Muscle of leg (tissue), 11 donors: ENCODE measurements around the gene PCDH1. TPM values are rescaled to one million over a fixed set of nuclear protein-coding genes. Genes with fewer than 3 reads are reported as not detected.

Source experiments
- DNase-seq: peaks from one replicate; pipeline ENCODE4 v3.0.0; 2013
- H3K27ac ChIP-seq: one replicate; pipeline ENCODE4 v1.5.1; 2013; ENCODE audit warnings: mild to moderate bottlenecking, low read length, control low read depth
- H3K27me3 ChIP-seq: one replicate; pipeline ENCODE4 v1.6.1; 2013; ENCODE audit warnings: low read length; ENCODE audit not compliant: control insufficient read depth, insufficient read depth
- H3K36me3 ChIP-seq: one replicate; pipeline ENCODE4 v1.6.1; 2013; ENCODE audit warnings: low read length; ENCODE audit not compliant: control insufficient read depth, insufficient read depth
- H3K4me1 ChIP-seq: one replicate; pipeline ENCODE4 v1.6.1; 2013; ENCODE audit warnings: low read length; ENCODE audit not compliant: control insufficient read depth, insufficient read depth
- H3K4me3 ChIP-seq: one replicate; pipeline ENCODE4 v1.5.1; 2013; ENCODE audit warnings: low read length, control low read depth
- H3K9me3 ChIP-seq: replicated peaks from 2 replicates; pipeline ENCODE4 v1.6.1; 2013; ENCODE audit warnings: low read depth, low read length; ENCODE audit not compliant: control insufficient read depth
- WGBS: methylation state at CpG from one replicate; pipeline ENCODE4 v1.1.5; 2013; ENCODE audit warnings: missing lambda C conversion rate; ENCODE audit not compliant: insufficient coverage; 5-methylcytosine and 5-hydroxymethylcytosine counted together
- polyA plus RNA-seq, 8 donors: library from polyadenylated mRNA; unstranded; fragments of 120-200 nt; gene quantifications; one replicate each; pipeline versions ENCODE4 v1.2.1 to v1.2.3, GENCODE V29; 2013; ENCODE audit warnings: inconsistent platforms in 1 of 8, low replicate concordance in 1 of 8; ENCODE audit not compliant: insufficient read length in 8 of 8, insufficient read depth in 1 of 8
- total RNA-seq: library from RNA; stranded (reverse); fragments of 120-200 nt; gene quantifications from one replicate; pipeline ENCODE4 v1.2.4, GENCODE V29; 2013

The PCDH1 gene
- total and polyA plus RNA-seq, 9 donors = 13.9 to 24.7 (median 18.1) TPM

- no peak for DNase-seq
- Histone ChIP-seq H3K36me3 (no peaks in the 10 kb centered on the region), H3K27ac (no peak overlapping the region), H3K4me1 (no peaks in the 10 kb centered on the region), H3K4me3 (no peak overlapping the region), H3K9me3 (no peaks in the 10 kb centered on the region), H3K27me3 (peaks cover 24% of the 10 kb centered on the region)
- WGBS = no CpG with 5 or more reads among the region's 5 CpGs
These were observed 11.1 kb downstream of the PCDH1 start for GRCh38 chr5:141867139-141867538.

- Histone ChIP-seq H3K4me1 (no peaks in the 10 kb centered on the region), H3K4me3 (no peak overlapping the region), H3K36me3 (no peaks in the 10 kb centered on the region), H3K27me3 (peaks cover 21% of the 10 kb centered on the region), H3K9me3 (no peaks in the 10 kb centered on the region), H3K27ac (no peak overlapping the region)
- DNase-seq = no peak
- 77% methylated on average over 8 of the region's 13 CpGs for WGBS
These were observed 12.1 kb downstream of the PCDH1 start for GRCh38 chr5:141866096-141866495.

GRCh38 chr5:141865406-141865805 is 12.8 kb downstream of the PCDH1 start:
- Histone ChIP-seq H3K9me3 (no peaks in the 10 kb centered on the region), H3K4me1 (no peaks in the 10 kb centered on the region), H3K4me3 (no peak overlapping the region), H3K27me3 (peaks cover 14% of the 10 kb centered on the region), H3K36me3 (no peaks in the 10 kb centered on the region), H3K27ac (no peak overlapping the region)
- WGBS = 95% methylated on average over 2 of the region's 2 CpGs
- no peak for DNase-seq

- WGBS = 77% methylated on average over 22 of the region's 24 CpGs
- no peak overlapping the region for H3K27ac ChIP-seq
- no peak overlapping the region for H3K4me3 ChIP-seq
- DNase-seq = no peak
- H3K4me1 ChIP-seq = no peaks in the 10 kb centered on the region
- peaks cover 7% of the 10 kb centered on the region for H3K27me3 ChIP-seq
- H3K9me3 ChIP-seq = no peaks in the 10 kb centered on the region
- H3K36me3 ChIP-seq = no peaks in the 10 kb centered on the region
These were observed 13.5 kb downstream of the PCDH1 start for GRCh38 chr5:141864371-141865370.

- 94% methylated on average over 19 of the region's 20 CpGs for WGBS
- Histone ChIP-seq H3K4me1 (no peaks in the 10 kb centered on the region), H3K4me3 (no peak overlapping the region), H3K36me3 (no peaks in the 10 kb centered on the region), H3K9me3 (no peaks in the 10 kb centered on the region), H3K27me3 (peaks cover 7% of the 10 kb centered on the region), H3K27ac (no peak overlapping the region)
- no peak for DNase-seq
These were observed 14.5 kb downstream of the PCDH1 start for GRCh38 chr5:141863569-141864178.

GRCh38 chr5:141862936-141863543 is 15.2 kb downstream of the PCDH1 start:
- 87% methylated on average over 11 of the region's 16 CpGs for WGBS
- Histone ChIP-seq H3K27me3 (peaks cover 7% of the 10 kb centered on the region), H3K9me3 (no peaks in the 10 kb centered on the region), H3K4me1 (no peaks in the 10 kb centered on the region), H3K27ac (no peak overlapping the region), H3K36me3 (no peaks in the 10 kb centered on the region), H3K4me3 (no peak overlapping the region)
- DNase-seq = no peak

GRCh38 chr5:141861194-141861593 is 17.0 kb downstream of the PCDH1 start:
- 87% methylated on average over 3 of the region's 5 CpGs for WGBS
- Histone ChIP-seq H3K27ac (no peak overlapping the region), H3K9me3 (no peaks in the 10 kb centered on the region), H3K27me3 (peaks cover 6% of the 10 kb centered on the region), H3K36me3 (no peaks in the 10 kb centered on the region), H3K4me3 (no peak overlapping the region), H3K4me1 (no peaks in the 10 kb centered on the region)
- DNase-seq = no peak

GRCh38 chr5:141858079-141858765 is 20.0 kb downstream of the PCDH1 start:
- no peaks in the 10 kb centered on the region for H3K9me3 ChIP-seq
- H3K4me3 ChIP-seq = no peak overlapping the region
- no peak overlapping the region for H3K27ac ChIP-seq
- H3K27me3 ChIP-seq = peaks cover 8% of the 10 kb centered on the region
- DNase-seq = no peak
- 29% methylated on average over 1 of the region's 5 CpGs for WGBS
- H3K4me1 ChIP-seq = peaks cover 5% of the 10 kb centered on the region
- H3K36me3 ChIP-seq = no peaks in the 10 kb centered on the region

GRCh38 chr5:141857226-141857625 is 21.0 kb downstream of the PCDH1 start:
- WGBS = 83% methylated on average over 12 of the region's 12 CpGs
- Histone ChIP-seq H3K36me3 (no peaks in the 10 kb centered on the region), H3K4me3 (no peak overlapping the region), H3K9me3 (no peaks in the 10 kb centered on the region), H3K27me3 (peaks cover 7% of the 10 kb centered on the region), H3K27ac (no peak overlapping the region), H3K4me1 (peaks cover 5% of the 10 kb centered on the region)
- DNase-seq = no peak
